ENCODE measurements around the gene BRINP1. TPM values are rescaled to one million over a fixed set of nuclear protein-coding genes. Genes with fewer than 3 reads are reported as not detected.

Gene BRINP1
- total and polyA plus RNA-seq, 2 experiments from 2014 or later: 13.4 to 33.5 TPM

GRCh38 chr9:119156354-119156753 is 212.9 kb downstream of the BRINP1 start (continued):
- TF ChIP-seq ZNF462 (CRISPR knock-in tag; IDR thresholded peaks at IDR 0.05): no peak
- TF ChIP-seq EZH2 (IDR thresholded peaks at IDR 0.05; ENCODE audit: low read depth, unreplicated experiment): no peak
- TF ChIP-seq ETS1 (IDR thresholded peaks at IDR 0.05): no peak

GRCh38 chr9:119154527-119154926 is 214.7 kb downstream of the BRINP1 start:
- ATAC-seq (no peak), DNase-seq (ENCODE audit: low spot score) (no peak)
- H3K27ac ChIP-seq (ENCODE audit: low read depth): no peak overlapping the region
- Mint-ChIP-seq H3K9me3 (no peaks in the 10 kb centered on the region), H3K4me1 (peaks cover 13% of the 10 kb centered on the region), H3K27me3 (ENCODE audit: insufficient read depth, low read depth, poor library complexity) (no peaks in the 10 kb centered on the region), H3K27ac (no peak overlapping the region), H3K4me3 (no peak overlapping the region), H3K36me3 (ENCODE audit: low read depth) (no peaks in the 10 kb centered on the region)
- no peaks in the 10 kb centered on the region for H3K79me2 ChIP-seq (replicated peaks; ENCODE audit: insufficient read depth)
- no peak overlapping the region for H3K4me2 ChIP-seq
- no peak overlapping the region for H2AFZ ChIP-seq
- H3K36me3 ChIP-seq (ENCODE audit: insufficient read depth): no peaks in the 10 kb centered on the region
- H3F3A ChIP-seq (replicated peaks; ENCODE audit: low read depth): no peaks in the 10 kb centered on the region
- no peaks in the 10 kb centered on the region for H3K27me3 ChIP-seq (ENCODE audit: insufficient read depth)
- H3K4me3 ChIP-seq: no peak overlapping the region
- H3K9me2 ChIP-seq (ENCODE audit: insufficient read depth): 0 out of 2 replicates have a peak, but pooled peaks cover 4% of the 10 kb centered on the region
- peaks cover 13% of the 10 kb centered on the region for H3K4me1 ChIP-seq (ENCODE audit: insufficient read depth)
- H4K20me1 ChIP-seq (replicated peaks; ENCODE audit: insufficient read depth): no peaks in the 10 kb centered on the region
- TF ChIP-seq REST (IDR thresholded peaks at IDR 0.05; ENCODE audit: unreplicated experiment) (no peak), ZNF462 (CRISPR knock-in tag; IDR thresholded peaks at IDR 0.05) (no peak)
